IPS DF 6.9 (cell line): ENCODE results near the gene ADAMTSL3.
"Not testable (repeated sequence)": the region's sequence is repeated elsewhere in the genome, so short reads cannot be mapped to it uniquely, and the experiment has no call there.

Experiments used
- DNase-seq: peaks from one replicate; pipeline ENCODE4 v3.0.0-alpha.2; 2013; ENCODE audit warnings: low read depth, low spot score
- H3K27ac ChIP-seq: one replicate; pipeline ENCODE4 v1.5.1; 2013; ENCODE audit warnings: low read length, control low read depth
- H3K27me3 ChIP-seq: 2 replicates; pipeline ENCODE4 v1.6.1; 2013; ENCODE audit warnings: mild to moderate bottlenecking, low read length; ENCODE audit not compliant: control insufficient read depth, insufficient read depth
- H3K36me3 ChIP-seq: 2 replicates; pipeline ENCODE4 v1.6.1; 2013; ENCODE audit warnings: low read length; ENCODE audit not compliant: control insufficient read depth, insufficient read depth
- H3K4me1 ChIP-seq: 2 replicates; pipeline ENCODE4 v1.6.1; 2013; ENCODE audit warnings: low read length; ENCODE audit not compliant: control insufficient read depth, insufficient read depth
- H3K4me3 ChIP-seq: 2 replicates; pipeline ENCODE4 v1.5.1; 2013; ENCODE audit warnings: mild to moderate bottlenecking, low read length
- H3K9me3 ChIP-seq: 2 replicates; pipeline ENCODE4 v1.6.1; 2013; ENCODE audit warnings: low read length, inconsistent platforms; ENCODE audit not compliant: control insufficient read depth, insufficient read depth
- WGBS: extraction: QIAGEN DNeasy Blood & Tissue Kit; methylation state at CpG from one replicate; pipeline ENCODE4 v1.1.7; 2013; ENCODE audit warnings: mixed read lengths, missing lambda C conversion rate; ENCODE audit not compliant: insufficient read length, insufficient coverage; 5-methylcytosine and 5-hydroxymethylcytosine counted together

ADAMTSL3 gene

GRCh38 chr15:83960192-83960829, 306.4 kb downstream of the ADAMTSL3 start:
- no peaks in the 10 kb centered on the region for H3K27me3 ChIP-seq
- no CpG with 5 or more reads among the region's 6 CpGs for WGBS

GRCh38 chr15:83961311-83961710, 307.4 kb downstream of the ADAMTSL3 start:
- no peaks in the 10 kb centered on the region for H3K27me3 ChIP-seq
- WGBS: no CpG with 5 or more reads among the region's 3 CpGs
- no peak overlapping the region for H3K4me3 ChIP-seq
- DNase-seq: no peak
- H3K9me3 ChIP-seq: no peaks in the 10 kb centered on the region
- no peaks in the 10 kb centered on the region for H3K36me3 ChIP-seq
- H3K4me1 ChIP-seq: no peaks in the 10 kb centered on the region
- no peak overlapping the region for H3K27ac ChIP-seq

More at GRCh38 chr15:83960192-83960829, 306.4 kb downstream of the ADAMTSL3 start:
- Histone ChIP-seq H3K4me3 (no peak overlapping the region), H3K36me3 (no peaks in the 10 kb centered on the region), H3K4me1 (no peaks in the 10 kb centered on the region), H3K27ac (no peak overlapping the region), H3K9me3 (no peaks in the 10 kb centered on the region)
- DNase-seq: no peak

GRCh38 chr15:83964967-83965366, 311.0 kb downstream of the ADAMTSL3 start:
- no CpG with 5 or more reads among the region's 1 CpG for WGBS
- not testable (repeated sequence) for H3K4me1 ChIP-seq, DNase-seq, H3K27ac ChIP-seq, H3K36me3 ChIP-seq, H3K9me3 ChIP-seq, H3K4me3 ChIP-seq, H3K27me3 ChIP-seq

GRCh38 chr15:83970295-83970890, 316.5 kb downstream of the ADAMTSL3 start:
- Histone ChIP-seq H3K9me3 (no peaks in the 10 kb centered on the region), H3K4me3 (no peak overlapping the region), H3K27me3 (no peaks in the 10 kb centered on the region), H3K4me1 (no peaks in the 10 kb centered on the region), H3K27ac (no peak overlapping the region), H3K36me3 (no peaks in the 10 kb centered on the region)
- DNase-seq: no peak
- WGBS: no CpG with 5 or more reads among the region's 12 CpGs

GRCh38 chr15:83971992-83972391, 318.1 kb downstream of the ADAMTSL3 start:
- H3K4me1 ChIP-seq: no peaks in the 10 kb centered on the region
- WGBS: no CpG with 5 or more reads among the region's 3 CpGs
- H3K27ac ChIP-seq: no peak overlapping the region

GRCh38 chr15:83973816-83974215, 319.9 kb downstream of the ADAMTSL3 start:
- Histone ChIP-seq H3K4me1 (no peaks in the 10 kb centered on the region), H3K4me3 (no peak overlapping the region), H3K27ac (no peak overlapping the region), H3K9me3 (peaks cover 2% of the 10 kb centered on the region), H3K27me3 (no peaks in the 10 kb centered on the region), H3K36me3 (no peaks in the 10 kb centered on the region)
- peak; percentile 16 for DNase-seq
- WGBS: no CpG with 5 or more reads among the region's 3 CpGs

More at GRCh38 chr15:83971992-83972391, 318.1 kb downstream of the ADAMTSL3 start:
- H3K36me3 ChIP-seq: no peaks in the 10 kb centered on the region
- H3K4me3 ChIP-seq: no peak overlapping the region
- H3K9me3 ChIP-seq: no peaks in the 10 kb centered on the region; the same call in 1 of the 2 replicates
- no peak for DNase-seq
- H3K27me3 ChIP-seq: no peaks in the 10 kb centered on the region

- H3K4me1 ChIP-seq: no peaks in the 10 kb centered on the region
These were observed 324.1 kb downstream of the ADAMTSL3 start for GRCh38 chr15:83977992-83978391.

GRCh38 chr15:83978588-83978987, 324.7 kb downstream of the ADAMTSL3 start:
- Histone ChIP-seq H3K36me3 (no peaks in the 10 kb centered on the region), H3K27me3 (no peaks in the 10 kb centered on the region), H3K9me3 (peaks cover 2% of the 10 kb centered on the region), H3K4me1 (no peaks in the 10 kb centered on the region), H3K27ac (no peak overlapping the region), H3K4me3 (no peak overlapping the region)
- WGBS: no CpG with 5 or more reads among the region's 3 CpGs
- no peak for DNase-seq

More at GRCh38 chr15:83977992-83978391, 324.1 kb downstream of the ADAMTSL3 start:
- Histone ChIP-seq H3K36me3 (no peaks in the 10 kb centered on the region), H3K9me3 (peaks cover 2% of the 10 kb centered on the region), H3K27ac (no peak overlapping the region), H3K4me3 (no peak overlapping the region), H3K27me3 (no peaks in the 10 kb centered on the region)
- no peak for DNase-seq

- Histone ChIP-seq H3K9me3 (peaks cover 2% of the 10 kb centered on the region), H3K4me1 (no peaks in the 10 kb centered on the region), H3K36me3 (no peaks in the 10 kb centered on the region), H3K4me3 (no peak overlapping the region), H3K27ac (no peak overlapping the region), H3K27me3 (no peaks in the 10 kb centered on the region)
- DNase-seq: no peak
- no CpG with 5 or more reads among the region's 4 CpGs for WGBS
These were observed 326.7 kb downstream of the ADAMTSL3 start for GRCh38 chr15:83980637-83981036.

GRCh38 chr15:83982748-83983147, 328.8 kb downstream of the ADAMTSL3 start:
- no peak overlapping the region for H3K27ac ChIP-seq
- no CpG with 5 or more reads among the region's 6 CpGs for WGBS
- DNase-seq: no peak
- no peaks in the 10 kb centered on the region for H3K27me3 ChIP-seq
- H3K4me1 ChIP-seq: no peaks in the 10 kb centered on the region
- no peaks in the 10 kb centered on the region for H3K36me3 ChIP-seq
- H3K4me3 ChIP-seq: no peak overlapping the region
- H3K9me3 ChIP-seq: 0 out of 2 replicates have a peak, but pooled peaks cover 2% of the 10 kb centered on the region
